Measurements from ENCODE around the gene TBRG4. TPM values are rescaled to one million over a fixed set of nuclear protein-coding genes. Genes with fewer than 3 reads are reported as not detected.

Gene TBRG4
- total RNA-seq, 1 donor from 2014 or later: 47.4 TPM

DNA sequence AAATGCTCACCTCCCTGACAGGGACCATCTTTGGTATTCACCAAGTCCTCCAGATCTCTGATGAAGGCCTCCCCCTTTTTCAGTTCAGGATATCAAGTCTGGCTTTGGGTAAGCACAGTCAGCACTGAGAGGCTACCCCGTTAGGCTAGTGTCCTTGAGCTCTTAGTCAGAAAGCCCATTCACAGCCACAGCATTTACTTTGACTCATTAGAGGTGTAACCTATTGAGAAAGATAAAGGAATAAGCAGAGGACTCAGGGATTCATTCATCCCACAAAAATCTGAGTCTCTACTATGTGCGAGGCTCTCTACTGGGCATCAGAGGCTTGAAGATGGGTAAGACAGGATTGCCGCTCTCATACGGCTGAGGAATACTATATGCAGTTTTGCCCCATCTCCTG lies 32.1 kb upstream of the TBRG4 start:
- DNase-seq: no peak

DNA sequence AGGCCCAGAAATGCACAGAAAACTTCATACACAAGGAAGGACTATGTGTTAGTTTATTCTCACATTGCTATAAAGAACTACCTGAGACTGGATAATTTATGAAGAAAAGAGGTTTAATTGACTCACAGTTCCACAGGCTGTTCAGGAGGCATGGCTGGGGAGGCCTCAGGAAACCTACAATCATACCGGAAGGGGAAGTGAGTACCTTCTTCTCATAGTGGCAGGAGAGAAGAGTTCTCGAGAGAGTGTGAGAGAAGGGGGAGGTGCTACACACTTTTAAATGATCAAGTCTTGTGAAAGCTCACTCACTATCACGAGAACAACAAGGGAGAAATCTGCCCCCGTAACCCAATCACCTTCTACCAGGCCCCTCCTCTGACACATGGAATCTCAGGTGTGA lies 29.3 kb upstream of the TBRG4 start:
- DNase-seq: no peak

DNA sequence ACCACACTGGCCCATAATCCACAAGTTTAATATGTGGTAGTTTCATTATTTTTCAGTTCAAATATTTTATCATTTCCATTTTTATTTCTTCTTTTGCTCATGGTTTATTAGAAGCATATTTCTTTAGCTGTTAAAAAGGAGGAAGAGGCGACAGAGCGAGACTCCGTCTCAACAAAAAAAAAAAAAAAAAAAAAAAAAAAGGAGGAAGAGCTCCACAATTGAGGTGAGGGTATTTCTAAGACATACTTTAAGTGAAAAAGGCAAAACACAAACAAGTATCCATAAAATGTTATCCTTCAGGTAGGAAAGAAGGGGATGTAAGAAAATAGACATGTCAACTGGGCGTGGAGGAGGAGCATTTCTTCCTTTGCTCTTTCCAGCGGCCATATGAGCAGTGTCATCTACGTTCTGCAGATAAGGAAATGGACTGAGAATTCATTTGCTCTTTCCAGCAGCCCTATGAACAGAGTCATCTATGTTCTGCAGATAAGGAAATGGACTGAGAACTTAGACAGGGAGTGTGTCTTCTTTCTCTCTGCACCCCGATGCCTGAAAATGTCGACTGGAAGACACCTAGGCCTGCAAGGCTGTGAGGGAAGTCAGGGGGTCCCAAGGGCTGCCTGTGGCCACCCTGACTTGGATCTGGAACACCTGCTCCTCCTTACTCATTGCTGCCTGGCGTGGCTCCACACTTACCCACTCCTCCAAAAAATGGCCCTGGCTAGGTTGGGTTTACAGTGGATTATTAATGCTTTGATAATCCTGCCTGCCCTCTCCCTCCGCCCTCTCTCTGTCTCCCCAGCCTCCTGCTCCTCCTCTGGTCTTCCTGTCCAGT lies 27.2 kb upstream of the TBRG4 start:
- no peak for DNase-seq

DNA sequence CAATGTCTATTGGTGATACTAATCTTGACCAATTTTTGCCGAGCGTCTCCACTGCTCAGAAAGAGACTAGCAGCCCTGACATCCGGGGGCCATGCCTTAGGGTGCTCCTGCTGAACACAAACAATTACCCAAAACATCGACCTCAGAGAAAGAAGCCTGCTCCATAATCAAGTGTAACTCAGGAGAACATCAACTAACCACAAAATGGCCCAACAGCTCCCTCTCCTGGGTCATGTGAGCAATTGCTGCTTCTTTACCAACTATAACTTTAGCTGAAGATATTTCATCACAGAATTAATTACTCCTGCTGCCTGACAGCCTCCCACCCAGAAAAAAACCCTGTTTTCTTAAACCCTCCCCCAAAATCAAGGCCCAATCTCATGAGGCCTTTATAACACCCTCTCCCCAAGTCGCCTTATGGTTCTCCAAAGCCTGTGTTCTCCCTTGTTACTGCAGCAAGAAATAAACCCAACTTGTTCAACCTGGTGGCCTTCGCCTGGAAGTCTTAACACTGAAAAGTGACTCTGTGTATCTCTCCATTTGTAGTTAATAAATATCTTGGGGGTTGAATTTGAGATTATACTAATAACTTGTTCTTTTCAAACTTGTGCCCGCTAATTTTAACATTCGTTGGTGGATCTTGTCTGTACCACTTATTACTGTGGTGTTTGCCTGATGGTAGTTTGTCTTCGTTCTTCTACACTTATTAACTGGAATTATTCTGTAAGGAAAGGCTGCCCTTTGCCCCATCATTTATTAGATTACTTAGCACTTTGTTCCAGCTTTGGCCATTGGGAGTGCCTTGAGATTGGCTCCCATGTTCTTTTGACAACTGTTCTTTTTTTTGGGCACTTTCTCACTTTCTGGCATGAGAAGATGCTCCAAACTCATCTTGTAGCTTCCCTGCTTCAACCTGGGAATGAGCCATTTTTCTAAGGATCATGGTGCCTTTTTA lies 24.9 kb upstream of the TBRG4 start:
- DNase-seq: peak; percentile 18

DNA sequence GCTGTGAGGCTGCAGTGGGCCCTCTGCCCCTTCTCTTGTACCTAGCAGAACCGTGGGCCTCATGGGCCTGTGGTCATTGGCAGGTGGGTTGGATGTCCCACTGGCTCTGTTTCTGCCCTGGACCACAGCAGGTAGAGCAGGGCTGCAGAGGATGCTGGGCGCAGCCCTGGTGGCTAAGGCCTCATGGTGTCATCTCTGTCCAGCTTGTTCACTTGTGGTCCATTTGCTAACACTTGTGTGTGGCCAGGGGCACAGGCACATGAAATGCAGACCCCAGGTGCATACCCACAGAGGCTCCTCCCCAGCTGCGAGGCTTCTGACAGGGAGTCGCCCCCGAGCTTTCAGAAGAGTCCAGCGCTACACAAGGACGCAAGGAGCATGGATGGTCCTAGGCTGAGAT lies 22.4 kb upstream of the TBRG4 start:
- no peak for DNase-seq

DNA sequence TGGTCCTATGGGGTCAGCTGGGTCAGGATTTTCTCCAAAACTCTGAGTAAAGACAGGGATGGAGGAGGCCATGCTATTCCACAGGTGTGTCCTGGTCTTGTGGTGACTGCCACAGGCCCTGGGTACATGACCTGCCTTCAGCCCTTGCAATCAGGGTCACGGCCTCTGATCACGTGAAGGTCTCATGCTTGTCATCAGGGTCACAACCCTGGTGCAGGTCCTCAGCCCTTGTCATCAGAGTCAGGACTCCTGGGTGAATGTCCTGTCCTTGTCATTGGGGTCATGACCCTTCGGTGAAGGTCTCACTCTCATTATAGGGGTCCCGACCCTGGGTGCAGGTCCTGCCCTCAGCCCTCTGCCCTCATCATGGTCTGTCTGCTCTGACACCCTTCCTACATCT lies 21.9 kb upstream of the TBRG4 start:
- no peak for DNase-seq

DNA sequence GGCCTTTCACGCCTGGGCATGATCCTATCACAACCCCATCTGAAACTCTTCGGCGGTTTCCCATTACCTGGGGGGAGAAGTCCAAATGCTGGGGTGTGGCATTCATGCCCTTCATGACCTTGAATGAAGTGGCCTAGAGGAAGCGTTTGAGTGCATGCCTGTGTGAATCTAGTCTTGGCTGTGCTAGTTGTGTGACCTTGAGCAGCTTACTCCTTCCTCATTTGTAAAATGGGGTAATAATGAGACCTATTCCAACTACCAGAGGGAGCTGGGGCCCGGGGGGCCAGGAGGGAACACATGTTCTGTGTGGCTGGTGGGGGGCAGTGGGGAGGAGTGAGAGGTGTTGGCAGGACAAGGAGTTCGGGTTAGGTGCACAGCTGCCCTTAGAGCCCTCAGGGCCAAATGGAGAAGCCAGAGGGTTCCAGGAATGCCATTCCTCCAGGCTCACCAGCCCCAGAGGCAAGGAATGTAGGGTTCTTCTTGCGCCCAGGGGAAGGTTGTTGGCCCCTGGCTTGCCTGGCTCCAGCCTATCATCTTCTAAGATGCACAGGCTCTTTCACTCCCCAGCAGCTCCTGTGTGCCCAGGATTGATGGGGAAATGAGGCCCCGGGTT lies 21.3 kb upstream of the TBRG4 start:
- DNase-seq: no peak

DNA sequence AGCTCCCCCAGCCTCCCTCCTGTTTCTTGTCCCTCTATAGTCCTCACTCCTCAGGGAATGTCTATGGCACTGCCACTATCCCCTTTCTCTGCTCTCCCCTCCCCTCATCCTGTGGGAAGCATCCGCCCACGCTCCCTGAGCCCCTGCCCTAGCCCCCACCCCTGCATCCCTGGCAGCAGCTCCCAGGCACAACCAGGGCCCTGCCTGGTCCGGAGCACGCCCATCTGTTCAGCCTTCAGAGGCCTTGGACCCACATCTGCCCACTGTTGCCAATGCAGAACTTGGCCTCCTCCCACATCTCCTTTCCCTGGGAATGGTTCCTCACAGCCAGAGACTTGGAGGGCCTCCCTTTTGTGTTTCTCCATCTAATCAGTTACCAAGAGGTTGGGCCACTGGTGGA lies 20.4 kb upstream of the TBRG4 start:
- no peak for DNase-seq

DNA sequence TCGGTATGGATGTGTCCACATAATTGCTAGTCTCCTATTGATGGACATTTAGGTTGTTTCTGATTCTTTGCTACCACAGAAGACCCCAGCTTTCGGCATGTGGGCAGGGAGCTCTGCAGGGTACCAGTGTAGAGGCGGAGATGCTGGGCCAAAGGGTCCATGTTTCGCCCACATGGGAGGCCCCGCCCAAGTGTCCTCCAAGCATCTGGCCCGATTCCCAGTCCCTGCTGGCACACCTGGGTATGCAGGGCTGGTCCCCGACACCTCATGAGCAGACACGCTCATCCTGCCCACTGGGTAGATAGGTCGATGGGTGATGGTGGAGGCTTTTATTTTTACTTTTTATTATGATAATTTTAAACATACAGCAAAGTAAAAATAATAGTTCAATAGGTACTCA lies 19.4 kb upstream of the TBRG4 start:
- no peak for DNase-seq

DNA sequence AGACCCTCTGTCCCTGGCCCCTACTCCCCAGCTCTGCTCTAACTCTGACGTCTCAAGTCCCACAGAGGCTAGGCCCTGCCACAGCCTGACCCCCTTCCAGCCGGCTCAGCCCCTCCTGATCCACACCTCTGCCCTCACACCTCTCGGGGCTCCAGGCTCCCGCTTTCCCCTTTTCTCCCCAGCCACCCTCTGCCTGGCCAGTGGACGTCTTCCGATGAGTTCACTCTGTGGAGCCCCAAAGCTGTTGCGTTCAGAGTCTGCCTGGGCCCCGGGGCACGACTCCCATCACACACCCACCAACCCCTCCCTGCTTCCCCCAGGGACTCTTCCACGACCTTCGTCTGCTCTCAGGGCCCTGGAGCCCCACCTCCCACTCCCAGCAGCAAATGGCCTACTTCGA lies 18.4 kb upstream of the TBRG4 start:
- no peak for DNase-seq

DNA sequence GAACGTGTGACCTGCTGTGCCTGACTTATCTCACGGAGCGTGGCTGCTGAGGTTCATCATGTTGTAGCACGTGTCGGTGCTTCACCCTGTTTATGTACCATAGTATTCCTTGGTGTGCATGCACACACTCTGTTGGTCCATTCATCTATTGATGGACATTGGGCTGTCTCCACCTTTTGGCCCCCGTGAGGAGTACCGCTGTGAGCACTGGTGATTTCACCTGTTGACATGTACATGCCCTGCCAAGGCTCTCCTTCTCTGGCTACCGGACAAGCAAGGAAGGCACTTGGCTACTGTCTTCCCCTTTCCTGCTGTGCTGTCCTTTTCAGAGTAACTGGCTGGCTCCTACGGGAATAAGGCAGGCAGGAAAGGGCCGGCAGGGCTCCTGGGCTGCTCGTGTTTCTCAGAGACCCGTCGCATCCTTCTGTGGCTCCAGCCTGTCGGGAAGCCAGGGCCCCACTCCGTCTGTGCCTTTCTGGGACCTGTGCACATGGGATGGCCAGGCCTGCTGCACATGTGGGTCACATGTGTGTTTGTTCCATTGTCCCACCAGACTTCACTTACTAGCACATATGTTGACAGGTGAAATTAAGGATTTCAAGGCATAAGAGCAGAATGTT lies 17.8 kb upstream of the TBRG4 start:
- no peak for DNase-seq

DNA sequence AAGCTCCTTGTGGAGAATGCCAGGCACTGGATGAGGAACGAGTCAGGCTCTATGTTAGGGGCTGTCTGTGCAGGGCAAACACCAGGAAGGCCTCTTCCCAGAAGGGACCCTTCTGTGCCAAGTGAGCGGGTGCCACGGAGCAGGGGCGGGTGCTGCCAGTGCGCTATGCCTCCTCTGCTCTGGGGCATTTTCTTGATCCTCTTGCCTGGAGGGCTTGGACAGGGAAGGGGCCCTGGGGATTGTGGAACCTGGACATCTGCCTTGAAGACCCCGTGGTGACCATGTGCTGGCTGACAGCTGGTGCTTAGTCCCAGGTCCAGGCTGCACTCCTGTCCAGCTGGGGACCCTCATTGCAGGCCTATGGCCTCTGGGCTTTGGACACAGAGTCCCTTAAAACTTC lies 15.4 kb upstream of the TBRG4 start:
- DNase-seq: no peak

DNA sequence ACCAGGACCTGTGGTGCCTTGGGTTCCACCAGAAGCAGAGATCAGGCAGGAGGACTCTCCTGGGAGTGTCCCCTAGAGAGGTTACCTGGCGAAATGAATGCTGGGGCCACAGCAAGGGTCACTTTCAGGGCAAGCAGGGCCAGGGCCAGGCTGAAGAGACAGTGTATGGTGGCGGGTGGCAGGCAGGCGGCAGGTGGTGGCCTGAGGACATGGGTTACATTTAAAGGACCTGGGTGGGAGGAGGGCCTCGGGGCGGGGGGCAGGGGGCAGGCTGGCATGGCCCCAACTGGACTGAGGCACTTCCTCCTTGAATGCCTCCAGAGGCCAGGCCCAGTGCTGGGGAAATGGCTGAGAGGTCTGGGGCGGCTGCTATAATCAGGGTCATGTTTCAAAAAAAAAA lies 14.7 kb upstream of the TBRG4 start:
- DNase-seq: no peak

DNA sequence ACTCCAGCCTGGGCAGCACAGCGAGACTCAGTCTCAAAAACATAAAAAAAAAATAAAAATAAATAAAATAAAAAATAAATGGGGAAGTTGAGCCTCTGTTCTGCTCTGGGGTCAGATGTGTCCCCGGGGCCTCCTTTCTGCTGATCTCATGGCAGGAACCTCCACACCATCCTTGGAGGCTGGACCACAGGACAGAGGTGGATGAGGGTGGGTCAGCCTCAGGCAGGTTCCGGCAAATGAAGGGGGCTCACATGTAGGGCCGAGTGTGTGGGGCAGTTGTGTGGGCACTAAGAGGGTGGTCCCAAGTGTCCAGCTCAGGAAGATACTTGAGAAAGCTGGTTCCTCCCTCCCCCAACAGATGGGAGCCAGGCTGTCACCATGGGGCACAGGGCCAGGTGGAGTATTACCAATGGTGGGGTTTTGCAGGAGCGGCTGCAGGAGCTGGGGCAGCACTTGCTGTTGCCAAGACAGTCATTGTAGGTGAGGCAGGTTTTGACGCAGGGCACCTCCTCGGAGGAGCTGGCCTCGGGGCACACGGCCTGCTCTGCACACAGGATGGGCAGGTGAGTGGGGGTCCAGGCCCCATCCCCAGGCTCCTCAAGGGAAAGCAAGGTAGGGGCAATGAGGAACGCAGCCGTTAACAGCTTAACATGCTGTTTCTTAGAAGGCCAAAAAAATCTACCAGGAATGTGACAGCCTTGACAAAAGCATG lies 13.9 kb upstream of the TBRG4 start:
- no peak for DNase-seq

DNA sequence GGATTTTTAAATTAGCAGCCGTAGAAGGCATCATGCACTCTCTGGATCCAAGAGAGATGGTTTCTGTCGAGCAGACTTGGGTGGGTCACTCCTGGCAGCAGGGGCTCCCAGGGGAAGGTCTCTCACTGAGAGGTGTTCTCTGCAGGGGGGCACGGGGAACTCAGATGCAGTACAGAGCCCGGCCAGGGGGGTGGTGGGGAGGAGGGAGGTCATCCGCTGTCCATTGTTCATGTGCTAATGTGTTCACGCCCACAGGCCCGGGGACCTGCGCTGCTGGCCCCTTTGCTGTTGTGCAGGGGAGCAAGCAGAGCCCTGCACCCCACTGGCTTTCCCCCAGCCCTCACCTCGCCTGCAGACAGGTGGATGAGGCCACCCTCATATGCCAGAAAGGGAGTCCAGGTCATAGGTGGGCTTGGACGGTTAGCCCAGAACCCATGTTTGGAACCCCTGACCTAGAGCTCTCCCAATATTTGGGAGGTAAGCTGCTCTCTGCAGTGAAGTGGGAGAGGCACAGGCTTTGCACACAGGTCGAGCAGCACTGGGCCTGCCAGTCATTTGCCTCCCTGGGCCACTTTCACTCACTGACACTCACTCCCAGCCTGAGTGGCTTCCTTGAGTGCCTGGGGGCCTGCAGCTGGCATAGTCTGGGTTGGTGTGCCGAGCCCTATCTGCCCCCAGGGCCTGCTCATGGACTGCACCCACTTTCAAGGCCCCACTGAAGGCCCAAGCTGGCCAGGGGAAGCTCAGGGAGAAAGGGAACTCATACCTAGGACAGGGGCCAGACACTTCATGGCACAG lies 12.6 kb upstream of the TBRG4 start:
- DNase-seq: no peak

DNA sequence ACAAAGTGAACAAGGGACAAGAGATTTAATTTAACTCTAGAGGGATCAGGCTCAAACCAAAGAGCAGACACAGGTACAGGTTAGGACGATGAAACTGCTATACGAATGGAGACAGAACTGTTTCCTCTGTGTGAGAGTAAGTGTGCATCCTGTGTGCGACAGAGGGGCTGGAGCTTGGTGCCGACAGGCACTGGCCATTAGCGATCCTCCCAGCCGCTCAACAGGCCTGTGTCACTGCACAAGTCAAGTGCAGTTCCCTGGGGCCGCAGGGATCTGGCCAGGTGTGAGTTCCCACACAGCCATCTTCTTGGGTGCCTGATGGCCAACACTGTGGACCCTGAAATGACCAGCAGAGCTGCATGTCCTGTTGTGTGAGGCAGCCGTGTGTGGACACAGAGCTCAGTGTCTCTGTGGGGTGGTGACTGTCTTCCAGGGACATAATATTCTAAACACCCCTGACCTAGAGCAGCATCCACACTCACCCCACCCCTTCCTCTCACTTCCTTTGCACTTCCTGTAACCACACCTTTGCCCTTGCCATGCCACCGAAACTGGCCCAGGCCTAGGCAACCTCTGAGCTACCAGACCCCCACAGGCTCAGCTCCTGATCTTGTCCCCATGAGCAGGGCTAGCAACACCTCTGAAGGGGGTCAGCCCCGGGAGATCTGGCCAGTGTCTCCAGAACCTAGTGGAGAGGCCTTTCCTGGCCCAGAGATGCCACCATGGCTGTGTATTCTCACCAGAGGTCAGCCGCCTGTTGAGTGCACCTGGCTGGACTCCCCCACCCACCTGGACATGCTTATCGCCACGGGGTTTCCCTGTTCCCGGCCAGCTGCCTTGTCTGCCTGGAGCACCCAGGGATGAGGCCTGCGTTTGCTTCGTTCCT lies 11.7 kb upstream of the TBRG4 start:
- DNase-seq: no peak

DNA sequence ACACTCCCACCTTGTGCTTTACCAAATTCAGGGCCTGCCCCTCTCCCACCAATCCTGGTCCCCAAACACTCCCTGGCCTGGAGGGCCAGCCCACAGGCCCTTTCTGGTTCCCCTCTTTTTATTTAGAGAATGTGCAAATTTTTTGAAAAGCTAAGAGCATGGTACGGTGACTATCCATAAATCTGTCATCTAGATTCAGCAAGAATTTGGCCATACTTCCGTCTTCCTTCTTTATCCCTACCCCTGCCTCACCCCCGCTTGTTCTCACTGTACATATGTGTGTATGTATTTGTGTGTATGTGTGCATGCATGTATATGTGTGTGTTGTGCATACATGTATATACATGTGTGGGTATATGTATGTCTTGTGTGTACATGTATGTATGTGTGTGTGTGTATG lies 8.1 kb upstream of the TBRG4 start:
- no peak for DNase-seq

DNA sequence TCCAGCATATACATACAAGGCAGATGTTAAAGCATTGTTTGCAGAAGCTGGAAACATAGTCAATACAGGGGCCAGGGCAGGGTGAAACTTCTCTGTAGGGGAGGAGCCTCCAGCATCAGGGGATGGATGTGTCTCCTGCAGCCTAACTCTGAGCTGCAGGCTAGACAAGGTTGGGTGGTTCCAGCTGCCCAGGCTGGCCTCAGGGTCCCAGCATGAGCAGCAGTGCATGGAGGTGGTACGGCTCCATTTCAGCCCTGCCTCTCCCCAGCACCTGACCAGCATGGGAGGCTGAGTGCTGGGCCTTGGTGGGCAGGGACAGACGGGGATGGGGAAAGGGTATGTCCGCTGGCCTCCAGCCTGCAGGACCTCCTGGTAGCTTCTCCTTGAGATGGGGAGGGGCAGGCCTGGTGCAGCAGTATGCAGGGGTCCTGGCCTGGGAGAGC lies 7.4 kb upstream of the TBRG4 start:
- no peak for DNase-seq

DNA sequence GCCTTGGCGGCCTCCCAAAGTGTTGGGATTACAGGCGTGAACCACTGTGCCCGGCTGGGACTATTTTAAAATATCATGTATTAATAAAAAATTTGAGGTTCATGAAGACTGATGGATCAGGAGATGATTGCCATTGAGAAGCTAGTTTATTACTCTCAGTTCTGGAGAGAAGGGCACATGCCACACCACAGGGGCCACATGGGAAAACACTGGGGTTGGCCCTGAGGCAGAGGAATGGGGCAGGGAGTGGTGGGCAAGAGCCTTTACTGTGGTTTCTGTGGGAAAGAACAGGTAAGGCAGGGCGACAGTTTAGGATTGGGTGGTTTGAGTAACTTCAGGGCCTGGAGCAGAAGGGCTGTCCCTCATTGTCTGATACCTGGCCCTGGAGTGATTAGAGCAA lies 6.8 kb upstream of the TBRG4 start:
- DNase-seq: no peak

DNA sequence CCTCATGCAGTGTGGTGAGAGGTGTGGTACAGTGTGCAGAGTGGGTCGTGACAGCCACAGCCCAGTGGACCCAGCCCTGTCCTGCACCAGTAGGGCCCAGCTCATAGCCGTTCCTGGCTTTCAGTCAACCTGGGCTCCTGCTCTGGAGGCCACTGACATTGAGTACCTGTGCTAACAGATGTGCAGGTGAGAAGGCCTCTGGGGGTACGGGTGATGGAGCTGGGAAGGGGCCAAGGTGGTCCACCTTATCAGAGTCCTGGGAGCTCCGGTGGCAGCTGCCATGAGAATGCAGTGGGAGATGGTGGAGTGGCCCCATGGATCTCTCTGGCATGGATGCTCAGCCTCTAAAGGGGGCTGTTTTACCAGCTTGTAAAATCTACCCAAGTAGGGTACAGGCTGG lies 6.1 kb upstream of the TBRG4 start:
- no peak for DNase-seq

Measured in occipital lobe (tissue), 2 donors.